Measurements from ENCODE around the gene TRIM2. TPM values are rescaled to one million over a fixed set of nuclear protein-coding genes. Genes with fewer than 3 reads are reported as not detected.
A peak's percentile ranks its signal among the peaks of the same experiment; 100 is the strongest.

TRIM2 gene
- total and polyA plus RNA-seq, 12 donors: 6.2 to 130 (median 47.8) TPM

- Histone ChIP-seq H3K27me3 (no peaks in the 10 kb centered on the region), H3K4me3 (no peak overlapping the region), H3K4me1 (replicated peaks in 1 of 2) (peaks cover 12 to 42% of the 10 kb centered on the region in 2 donors), H3K9me3 (replicated peaks in 1 of 3) (no peaks in the 10 kb centered on the region), H3K27ac (no peak overlapping the region), H3K36me3 (replicated peaks in 1 of 2) (no peaks in the 10 kb centered on the region)
- no peak for DNase-seq
- TF ChIP-seq POLR2A (IDR thresholded peaks at IDR 0.05): no peak
- TF ChIP-seq CTCF (IDR thresholded peaks at IDR 0.05): no peak
- intact Hi-C loops (cut with DNase I): no loop called here
- 92 to 97% (median 94%) methylated on average over 5 of the region's 5 CpGs for WGBS, 4 donors
Observed at GRCh38 chr4:153229545-153229944, 25.3 kb downstream of the TRIM2 start.

GRCh38 chr4:153232768-153233167 is 28.5 kb downstream of the TRIM2 start:
- no peaks in the 10 kb centered on the region for H3K9me3 ChIP-seq (replicated peaks in 1 of 3)
- DNase-seq: no peak
- WGBS, 4 donors: 82 to 94% (median 83%) methylated on average over 3 of the region's 3 CpGs
- no peak overlapping the region for H3K4me3 ChIP-seq
- H3K27me3 ChIP-seq: no peaks in the 10 kb centered on the region
- H3K4me1 ChIP-seq (replicated peaks in 1 of 2): peaks cover 15 to 37% of the 10 kb centered on the region in 2 donors
- peak overlapping the region in 1 of 5 donors; percentile 31 for H3K27ac ChIP-seq
- no peak for TF ChIP-seq CTCF (IDR thresholded peaks at IDR 0.05)
- TF ChIP-seq POLR2A (IDR thresholded peaks at IDR 0.05): no peak
- intact Hi-C loops (cut with DNase I): no loop called here
- H3K36me3 ChIP-seq (replicated peaks in 1 of 2): no peaks in the 10 kb centered on the region

GRCh38 chr4:153233761-153234371 is 29.6 kb downstream of the TRIM2 start:
- H3K36me3 ChIP-seq (replicated peaks in 1 of 2): no peaks in the 10 kb centered on the region
- intact Hi-C loops (cut with DNase I): no loop called here
- peak overlapping the region; percentile 26 to 57 (median 35) for H3K27ac ChIP-seq
- no peak overlapping the region for H3K4me3 ChIP-seq
- H3K27me3 ChIP-seq: no peaks in the 10 kb centered on the region
- WGBS, 4 donors: 19 to 25% (median 21%) methylated on average over 5 of the region's 5 CpGs
- H3K4me1 ChIP-seq (replicated peaks in 1 of 2): peaks cover 15 to 31% of the 10 kb centered on the region in 2 donors
- peak in 4 of 7 donors; percentile 37 to 56 (median 44) for DNase-seq
- no peaks in the 10 kb centered on the region for H3K9me3 ChIP-seq (replicated peaks in 1 of 3)
- no peak for TF ChIP-seq POLR2A (IDR thresholded peaks at IDR 0.05)

- no peak for DNase-seq
- 71 to 83% (median 79%) methylated on average over 2 of the region's 2 CpGs for WGBS, 4 donors
- H3K9me3 ChIP-seq (replicated peaks in 1 of 3): no peaks in the 10 kb centered on the region
- no peaks in the 10 kb centered on the region for H3K27me3 ChIP-seq
- H3K27ac ChIP-seq: peak overlapping the region in 3 of 5 donors; percentile 31 to 57 (median 35)
- H3K36me3 ChIP-seq (replicated peaks in 1 of 2): no peaks in the 10 kb centered on the region
- no peak for TF ChIP-seq POLR2A (IDR thresholded peaks at IDR 0.05)
- TF ChIP-seq CTCF (IDR thresholded peaks at IDR 0.05): no peak
- peaks cover 15 to 31% of the 10 kb centered on the region in 2 donors for H3K4me1 ChIP-seq (replicated peaks in 1 of 2)
- H3K4me3 ChIP-seq: no peak overlapping the region
- intact Hi-C loops (cut with DNase I): no loop called here
Observed at GRCh38 chr4:153234885-153235284, 30.6 kb downstream of the TRIM2 start.

All from adrenal gland (tissue), 12 donors.